WTC11 (cell line): Measurements from ENCODE around the gene MUC21. TPM values are rescaled to one million over a fixed set of nuclear protein-coding genes. Genes with fewer than 3 reads are reported as not detected.
A peak's percentile ranks its signal among the peaks of the same experiment; 100 is the strongest.

Experiments
- ATAC-seq: fragments of 200-7000 bp; cut with Tn5 transposase; 2 replicates; pipeline ENCODE4 v1.10.0; 2021; ENCODE audit warnings: mild to moderate bottlenecking, moderate library complexity
- CTCF ChIA-PET: fragments of 300-600 bp; sonication (Branson Sonifier 250); formaldehyde crosslinking; loops from one replicate; lab custom pipeline; 2021; ENCODE audit warnings: antibody characterized with exemption; lab: Charles Lee
- POLR2A ChIA-PET: fragments of 350-600 bp; sonication (Branson Sonifier 250); formaldehyde crosslinking; loops from one replicate; lab custom pipeline; 2021; ENCODE audit warnings: antibody characterized with exemption; lab: Charles Lee
- DNase-seq: peaks from one replicate; pipeline ENCODE4 v3.0.0; 2021; ENCODE audit warnings: low spot score
- H3K27ac Mint-ChIP-seq: 2 replicates; pipeline ENCODE4 v1.8.0; 2021; ENCODE audit warnings: mixed read lengths
- H3K27me3 Mint-ChIP-seq: 2 replicates; pipeline ENCODE4 v1.8.0; 2021; ENCODE audit warnings: low read depth, mild to moderate bottlenecking, moderate library complexity, mixed read lengths
- H3K36me3 Mint-ChIP-seq: 2 replicates; pipeline ENCODE4 v1.8.0; 2021; ENCODE audit warnings: mixed read lengths
- H3K4me1 Mint-ChIP-seq: 2 replicates; pipeline ENCODE4 v1.8.0; 2022; ENCODE audit warnings: mixed read lengths
- H3K4me3 Mint-ChIP-seq: 2 replicates; pipeline ENCODE4 v1.8.0; 2021; ENCODE audit warnings: mild to moderate bottlenecking, moderate library complexity, mixed read lengths
- H3K9me3 Mint-ChIP-seq: 2 replicates; pipeline ENCODE4 v1.8.0; 2021; ENCODE audit warnings: mixed read lengths
- ARID4B ChIP-seq: sonication (generic); formaldehyde crosslinking; IDR thresholded peaks from 2 replicates; pipeline ENCODE4 v1.8.0; 2023; ENCODE audit warnings: missing genetic modification reagents, mild to moderate bottlenecking, borderline replicate concordance
- CREM ChIP-seq: sonication (generic); formaldehyde crosslinking; IDR thresholded peaks from 2 replicates; pipeline ENCODE4 v1.8.1; 2022; ENCODE audit warnings: mild to moderate bottlenecking, missing genetic modification reagents, moderate library complexity
- CTCF ChIP-seq: fragments of 200-600 bp; IDR thresholded peaks from 2 replicates; pipeline ENCODE4 v1.8.0; 2022; ENCODE audit warnings: antibody characterized with exemption
- EMX1 ChIP-seq: fragments of 250-450 bp; sonication (Bioruptor Pico); IDR thresholded peaks from 2 replicates; pipeline ENCODE4 v1.8.0; 2021; ENCODE audit warnings: mild to moderate bottlenecking
- GRHL2 ChIP-seq: fragments of 250-450 bp; sonication (Bioruptor Pico); IDR thresholded peaks from 2 replicates; pipeline ENCODE4 v1.8.0; 2022; ENCODE audit warnings: mild to moderate bottlenecking, moderate library complexity; ENCODE audit not compliant: insufficient replicate concordance, severe bottlenecking
- HMGA2 ChIP-seq: fragments of 250-450 bp; sonication (Bioruptor Pico); IDR thresholded peaks from 2 replicates; pipeline ENCODE4 v1.4.0; 2021; ENCODE audit warnings: mild to moderate bottlenecking, moderate library complexity
- JAZF1 ChIP-seq: fragments of 250-450 bp; sonication (Bioruptor Pico); IDR thresholded peaks from 2 replicates; pipeline ENCODE4 v1.9.0; 2021; ENCODE audit warnings: moderate library complexity, mild to moderate bottlenecking, inconsistent platforms
- JUN ChIP-seq: sonication (generic); formaldehyde crosslinking; IDR thresholded peaks from 2 replicates; pipeline ENCODE4 v1.8.0; 2023; ENCODE audit warnings: mild to moderate bottlenecking, missing genetic modification reagents
- NFATC4 ChIP-seq: fragments of 250-450 bp; sonication (Bioruptor Pico); IDR thresholded peaks from 2 replicates; pipeline ENCODE4 v1.9.0; 2021; ENCODE audit warnings: mild to moderate bottlenecking
- NR1H2 ChIP-seq: sonication (generic); formaldehyde crosslinking; IDR thresholded peaks from 2 replicates; pipeline ENCODE4 v1.9.0; 2021; ENCODE audit warnings: mild to moderate bottlenecking, moderate library complexity, missing genetic modification reagents
- OVOL2 ChIP-seq: fragments of 250-450 bp; sonication (Bioruptor Pico); IDR thresholded peaks from 2 replicates; pipeline ENCODE4 v1.9.0; 2021; ENCODE audit warnings: mild to moderate bottlenecking, borderline replicate concordance
- PREB ChIP-seq: sonication (generic); formaldehyde crosslinking; IDR thresholded peaks from 2 replicates; pipeline ENCODE4 v1.8.1; 2022; ENCODE audit warnings: mild to moderate bottlenecking, missing genetic modification reagents, moderate library complexity, borderline replicate concordance
- SMAD4 ChIP-seq: sonication (generic); formaldehyde crosslinking; IDR thresholded peaks from 2 replicates; pipeline ENCODE4 v1.8.0; 2022; ENCODE audit warnings: mild to moderate bottlenecking, missing genetic modification reagents
- ZBTB21 ChIP-seq: sonication (generic); formaldehyde crosslinking; IDR thresholded peaks from 2 replicates; pipeline ENCODE4 v1.8.1; 2023; ENCODE audit warnings: mild to moderate bottlenecking, missing genetic modification reagents, borderline replicate concordance
- ZNF121 ChIP-seq: sonication (generic); formaldehyde crosslinking; IDR thresholded peaks from 2 replicates; pipeline ENCODE4 v1.8.0; 2023; ENCODE audit warnings: missing genetic modification reagents
- ZNF232 ChIP-seq: sonication (generic); formaldehyde crosslinking; IDR thresholded peaks from 2 replicates; pipeline ENCODE4 v1.8.0; 2022; ENCODE audit warnings: mild to moderate bottlenecking, missing genetic modification reagents
- ZNF317 ChIP-seq: sonication (generic); formaldehyde crosslinking; IDR thresholded peaks from 2 replicates; pipeline ENCODE4 v1.8.1; 2023; ENCODE audit warnings: low read depth, mild to moderate bottlenecking, moderate library complexity, missing genetic modification reagents, borderline replicate concordance
- ZNF416 ChIP-seq: fragments of 250-450 bp; sonication (Bioruptor Pico); IDR thresholded peaks from 2 replicates; pipeline ENCODE4 v1.9.0; 2021; ENCODE audit warnings: mild to moderate bottlenecking, inconsistent platforms
- ZNF512 ChIP-seq: sonication (generic); formaldehyde crosslinking; IDR thresholded peaks from 2 replicates; pipeline ENCODE4 v1.8.1; 2022; ENCODE audit warnings: missing genetic modification reagents, borderline replicate concordance
- total RNA-seq: library from RNA; stranded (reverse); gene quantifications from 3 replicates; pipeline ENCODE4 v1.2.3, GENCODE V29; 2021

MUC21 gene
- total RNA-seq, 1 experiment from 2014 or later, result not detected

- TF ChIP-seq ZNF121 (CRISPR knock-in tag) (no peak), CTCF (no peak), HMGA2 (no peak), ZBTB21 (CRISPR knock-in tag) (no peak), GRHL2 (CRISPR knock-in tag) (no peak)
Observed at GRCh38 chr6:31025595-31025994, 42.1 kb downstream of the MUC21 start (continued).

GRCh38 chr6:31031095-31031494 lies 47.6 kb downstream of the MUC21 start:
- peaks cover 37% of the 10 kb centered on the region for H3K9me3 Mint-ChIP-seq
- CTCF ChIA-PET, result no interaction called here
- no peak overlapping the region for H3K27ac Mint-ChIP-seq
- no peak for ATAC-seq
- H3K4me1 Mint-ChIP-seq, result no peaks in the 10 kb centered on the region
- POLR2A ChIA-PET, result no interaction called here
- no peak for TF ChIP-seq EMX1 (CRISPR knock-in tag)
- no peak for TF ChIP-seq NR1H2
- no peak for TF ChIP-seq CREM (CRISPR knock-in tag)
- no peak for TF ChIP-seq PREB (CRISPR knock-in tag)
- no peak for TF ChIP-seq ZNF416 (CRISPR knock-in tag)
- TF ChIP-seq NFATC4 (CRISPR knock-in tag), result no peak
- TF ChIP-seq OVOL2 (CRISPR knock-in tag), result no peak
- no peak for TF ChIP-seq ZNF232 (CRISPR knock-in tag)
- TF ChIP-seq JUN (CRISPR knock-in tag), result no peak
- TF ChIP-seq SMAD4 (CRISPR knock-in tag), result no peak
- TF ChIP-seq ARID4B (CRISPR knock-in tag), result no peak
- TF ChIP-seq ZNF317 (CRISPR knock-in tag), result no peak
- TF ChIP-seq, all 79 proteins: peak for 0
- H3K4me3 Mint-ChIP-seq, result no peak overlapping the region
- H3K36me3 Mint-ChIP-seq, result no peaks in the 10 kb centered on the region
- no peak for DNase-seq
- H3K27me3 Mint-ChIP-seq, result peaks cover 4% of the 10 kb centered on the region

GRCh38 chr6:31033075-31033474 lies 49.6 kb downstream of the MUC21 start:
- Mint-ChIP-seq H3K27ac (no peak overlapping the region), H3K36me3 (no peaks in the 10 kb centered on the region), H3K9me3 (peaks cover 20% of the 10 kb centered on the region), H3K4me3 (no peak overlapping the region), H3K4me1 (no peaks in the 10 kb centered on the region), H3K27me3 (peaks cover 4% of the 10 kb centered on the region)
- TF ChIP-seq SMAD4 (CRISPR knock-in tag) (no peak), ZNF512 (CRISPR knock-in tag) (peak; percentile 78; the same call in 1 of the 2 replicates), ZNF121 (CRISPR knock-in tag) (no peak), JAZF1 (CRISPR knock-in tag) (no peak)
- POLR2A ChIA-PET, result no interaction called here
- no peak for DNase-seq
- no peak for ATAC-seq
- CTCF ChIA-PET, result no interaction called here
